AG04450 (cell line): ENCODE results near the gene RTBDN. TPM values are rescaled to one million over a fixed set of nuclear protein-coding genes. Genes with fewer than 3 reads are reported as not detected.

ENCODE experiments used
- CTCF ChIA-PET: fragments of 300-600, 350-600 bp; formaldehyde crosslinking; extraction: SDS; loops from one replicate; lab custom pipeline; 2022; ENCODE audit warnings: antibody characterized with exemption, inconsistent platforms; lab: Charles Lee
- POLR2A ChIA-PET: fragments of 350-600 bp; formaldehyde crosslinking; extraction: SDS; loops from one replicate; lab custom pipeline; 2021; ENCODE audit warnings: antibody characterized with exemption, inconsistent platforms; lab: Yijun Ruan, JAX
- DNase-seq: peaks from one replicate; pipeline ENCODE4 v3.0.0-alpha.2; 2011; ENCODE audit warnings: low read depth, low spot score
- H3K27ac ChIP-seq: one replicate; pipeline ENCODE4 v1.5.1; 2012; ENCODE audit warnings: low read depth, low read length, control low read depth
- H3K27me3 ChIP-seq: one replicate; pipeline ENCODE4 v1.6.0; 2012; ENCODE audit warnings: low read length; ENCODE audit not compliant: control insufficient read depth, insufficient read depth
- H3K4me3 ChIP-seq: 2 replicates; pipeline ENCODE4 v1.5.1; 2011; ENCODE audit warnings: mild to moderate bottlenecking, low read depth, low read length, control low read depth
- H3K9me3 ChIP-seq: 2 replicates; pipeline ENCODE4 v1.5.1; 2012; ENCODE audit warnings: low read length; ENCODE audit not compliant: control insufficient read depth, insufficient read depth
- CTCF ChIP-seq: IDR thresholded peaks from 2 replicates; pipeline ENCODE4 v1.5.1; 2011; ENCODE audit warnings: low read depth, low read length, control low read depth, inconsistent platforms
- polyA plus RNA-seq: library from polyadenylated mRNA; depleted of rRNA; stranded (reverse); fragments of >200 nt; gene quantifications from 2 replicates; pipeline ENCODE4 v1.2.3, GENCODE V29; 2011; rRNA removed
- small RNA-seq: library from RNA; depleted of rRNA; stranded (forward); fragments of <200 nt; gene quantifications from one replicate; pipeline ENCODE3, GENCODE V24; 2012; ENCODE audit warnings: low read depth; ENCODE audit not compliant: insufficient read length

RTBDN gene
- polyA plus RNA-seq, 1 experiment = not detected

- ChIA-PET CTCF (interaction anchor here (0.9 to 7.5 kb wide), 6 partner anchors 10 to 69 kb away, joined by 3 to 92 read pairs (median 20); partner anchors contain the start of gene JUNB), POLR2A (interaction anchor here (0.7 to 2.9 kb wide), 5 partner anchors 10 to 32 kb away, joined by 3 to 157 read pairs (median 16); partner anchors contain the start of gene JUNB)
- Histone ChIP-seq H3K4me3 (peak overlapping the region; percentile 68), H3K27ac (peak overlapping the region; percentile 98), H3K27me3 (no peaks in the 10 kb centered on the region), H3K9me3 (peaks cover 3% of the 10 kb centered on the region; the same call in 1 of the 2 replicates)
- no peak for TF ChIP-seq CTCF
- DNase-seq = no peak
Observed at GRCh38 chr19:12778905-12779161, 55.5 kb downstream of the RTBDN start.

GRCh38 chr19:12778017-12778904 is 56.1 kb downstream of the RTBDN start:
- TF ChIP-seq CTCF = no peak
- Histone ChIP-seq H3K27ac (peak overlapping the region; percentile 98), H3K4me3 (peak overlapping the region; percentile 68), H3K9me3 (peaks cover 3% of the 10 kb centered on the region; the same call in 1 of the 2 replicates), H3K27me3 (no peaks in the 10 kb centered on the region)
- no peak for DNase-seq
- ChIA-PET CTCF (interaction anchor here (0.5 to 7.5 kb wide), 10 partner anchors 9 to 70 kb away, joined by 3 to 92 read pairs (median 5); partner anchors contain the start of gene JUNB), POLR2A (interaction anchor here (0.6 to 2.9 kb wide), 7 partner anchors 11 to 164 kb away, joined by 3 to 157 read pairs (median 14); partner anchors contain the start of genes FBXW9 and JUNB)

- Histone ChIP-seq H3K27me3 (no peaks in the 10 kb centered on the region), H3K9me3 (peaks cover 3% of the 10 kb centered on the region; the same call in 1 of the 2 replicates), H3K27ac (peak overlapping the region; percentile 98), H3K4me3 (peak overlapping the region; percentile 68)
- TF ChIP-seq CTCF = peak; percentile 88
- CTCF ChIA-PET = interaction anchor here (0.7 to 7.5 kb wide), 12 partner anchors 11 to 200 kb away, joined by 3 to 92 read pairs (median 5); partner anchors contain the start of gene JUNB
- POLR2A ChIA-PET = interaction anchor here (0.6 to 2.9 kb wide), 6 partner anchors 11 to 165 kb away, joined by 6 to 157 read pairs (median 15); partner anchors contain the start of genes FBXW9 and JUNB
- no peak for DNase-seq
Observed at GRCh38 chr19:12777217-12778016, 57.0 kb downstream of the RTBDN start.

Small RNA genes within 50 kb of the gene (small RNA-seq; reads per million reads assigned to genes)
- gene MIR5684 (not detected), gene MIR6794 (not detected)

Other genes starting within 250 kb of the RTBDN start
- gene ZNF490, start 223.8 kb downstream of the RTBDN start, polyA plus RNA-seq = 3.7 and 4.3 TPM in 2 replicates
- gene ZNF791, start 223.7 kb downstream of the RTBDN start, polyA plus RNA-seq = 13.1 and 15.8 TPM in 2 replicates
- gene MAN2B1, start 167.8 kb downstream of the RTBDN start, polyA plus RNA-seq = 30.9 and 39.5 TPM in 2 replicates
- 5.3 and 6.5 TPM in 2 replicates for gene WDR83, start 167.8 kb downstream of the RTBDN start, polyA plus RNA-seq
- gene DHPS, start 152.7 kb downstream of the RTBDN start, polyA plus RNA-seq = 53.4 and 59.1 TPM in 2 replicates
- not detected in 2 replicates for gene GNG14, start 146.6 kb downstream of the RTBDN start, polyA plus RNA-seq
- gene FBXW9, start 137.9 kb downstream of the RTBDN start, polyA plus RNA-seq = 4.8 and 7.2 TPM in 2 replicates
- 47.3 and 58.8 TPM in 2 replicates for gene TNPO2, start 110.6 kb downstream of the RTBDN start, polyA plus RNA-seq
- 147 and 161 TPM in 2 replicates for gene TRIR, start 99.9 kb downstream of the RTBDN start, polyA plus RNA-seq
- 114 and 129 TPM in 2 replicates for gene GET3, start 97.1 kb downstream of the RTBDN start, polyA plus RNA-seq
- gene BEST2, start 82.8 kb downstream of the RTBDN start, polyA plus RNA-seq = not detected in 2 replicates
- gene HOOK2, start 59.0 kb downstream of the RTBDN start, polyA plus RNA-seq = 5.5 and 6.4 TPM in 2 replicates
- 24.1 and 44.3 TPM in 2 replicates for gene JUNB, start 43.1 kb downstream of the RTBDN start, polyA plus RNA-seq
- 187 and 237 TPM in 2 replicates for gene PRDX2, start 32.8 kb downstream of the RTBDN start, polyA plus RNA-seq
- gene THSD8, start 32.5 kb downstream of the RTBDN start, polyA plus RNA-seq = 1.6 and 2.4 TPM in 2 replicates
- 11.6 and 11.7 TPM in 2 replicates for gene RNASEH2A, start 28.0 kb downstream of the RTBDN start, polyA plus RNA-seq
- 0.47 and 0.52 TPM in 2 replicates for gene MAST1, start 3.9 kb upstream of the RTBDN start, polyA plus RNA-seq
- gene DNASE2, start 46.9 kb upstream of the RTBDN start, polyA plus RNA-seq = 28.9 and 39.5 TPM in 2 replicates
- not detected in 2 replicates for gene KLF1, start 52.6 kb upstream of the RTBDN start, polyA plus RNA-seq
- 11.4 and 14.0 TPM in 2 replicates for gene GCDH, start 56.6 kb upstream of the RTBDN start, polyA plus RNA-seq
- gene SYCE2, start 84.7 kb upstream of the RTBDN start, polyA plus RNA-seq = not detected in 2 replicates
- 13.5 and 23.0 TPM in 2 replicates for gene FARSA, start 99.1 kb upstream of the RTBDN start, polyA plus RNA-seq
- gene CALR, start 104.0 kb upstream of the RTBDN start, polyA plus RNA-seq = 1,597 and 1,650 TPM in 2 replicates
- gene RAD23A, start 111.3 kb upstream of the RTBDN start, polyA plus RNA-seq = 36.2 and 41.4 TPM in 2 replicates
- 31.6 and 35.1 TPM in 2 replicates for gene GADD45GIP1, start 122.6 kb upstream of the RTBDN start, polyA plus RNA-seq
- gene DAND5, start 135.0 kb upstream of the RTBDN start, polyA plus RNA-seq = not detected in 2 replicates
- gene NFIX, start 160.9 kb upstream of the RTBDN start, polyA plus RNA-seq = 15.1 and 22.3 TPM in 2 replicates